Measurements from ENCODE around the gene JPH3.

The JPH3 gene

GRCh38 chr16:87735270-87736007, 133.1 kb downstream of the JPH3 start:
- DNase-seq = no peak
- TF ChIP-seq POLR2A (IDR thresholded peaks at IDR 0.05; ENCODE audit: low read length) (no peak), GATA1 (IDR thresholded peaks at IDR 0.05; ENCODE audit: low read depth, low read length) (no peak)

DNA sequence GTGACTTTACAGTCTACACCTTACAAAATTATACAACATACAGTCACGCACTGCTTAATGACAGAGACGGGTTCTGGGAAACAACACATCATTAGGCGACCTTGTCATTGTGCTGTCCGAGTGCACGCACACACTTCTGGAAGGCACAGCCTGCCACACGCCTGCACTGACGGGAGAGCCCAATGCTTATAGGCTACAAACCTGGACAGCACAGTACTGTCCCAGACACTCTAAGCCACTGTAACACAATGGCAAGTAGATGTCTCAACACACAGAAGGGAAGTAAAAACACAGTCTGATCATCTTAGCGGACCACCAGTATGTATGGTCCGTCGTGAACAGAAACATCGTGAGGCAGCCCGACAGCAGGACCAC, 133.7 kb downstream of the JPH3 start:
- TF ChIP-seq POLR2A (IDR thresholded peaks at IDR 0.05; ENCODE audit: low read length) (no peak), GATA1 (IDR thresholded peaks at IDR 0.05; ENCODE audit: low read depth, low read length) (no peak)
- no peak for DNase-seq

DNA sequence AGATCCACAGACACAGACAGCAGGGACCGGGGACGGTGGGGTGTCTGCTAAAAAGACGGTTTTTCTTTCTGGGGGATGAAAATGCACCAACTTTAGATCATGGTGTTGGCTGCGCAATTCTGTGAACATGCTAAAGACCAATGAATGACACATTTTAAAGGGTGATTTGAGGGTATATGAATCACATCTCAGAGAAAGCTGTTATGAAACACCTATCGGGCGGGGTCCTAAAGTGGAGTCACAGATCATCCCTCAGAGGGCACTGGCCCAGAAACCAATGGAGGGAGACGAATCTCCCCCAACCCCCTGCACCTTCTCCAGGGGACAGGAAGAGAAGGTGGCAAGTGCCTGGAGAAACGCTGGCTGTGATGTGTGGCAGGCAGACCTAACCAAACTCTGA, 137.5 kb downstream of the JPH3 start:
- no peak for TF ChIP-seq POLR2A (IDR thresholded peaks at IDR 0.05; ENCODE audit: low read length)
- TF ChIP-seq GATA1 (IDR thresholded peaks at IDR 0.05; ENCODE audit: low read depth, low read length) = no peak
- no peak for DNase-seq

- TF ChIP-seq GATA1 (IDR thresholded peaks at IDR 0.05; ENCODE audit: low read depth, low read length) (no peak), POLR2A (IDR thresholded peaks at IDR 0.05; ENCODE audit: low read length) (no peak)
- no peak for DNase-seq
Measured at GRCh38 chr16:87740441-87740840, 138.1 kb downstream of the JPH3 start.

- no peak for TF ChIP-seq GATA1 (IDR thresholded peaks at IDR 0.05; ENCODE audit: low read depth, low read length)
- TF ChIP-seq POLR2A (IDR thresholded peaks at IDR 0.05; ENCODE audit: low read length) = no peak
- no peak for DNase-seq
Measured at GRCh38 chr16:87740909-87741424, 138.7 kb downstream of the JPH3 start.

- DNase-seq = no peak
- TF ChIP-seq GATA1 (IDR thresholded peaks at IDR 0.05; ENCODE audit: low read depth, low read length) (no peak), POLR2A (IDR thresholded peaks at IDR 0.05; ENCODE audit: low read length) (no peak)
Measured at GRCh38 chr16:87741700-87742415, 139.6 kb downstream of the JPH3 start.

DNA sequence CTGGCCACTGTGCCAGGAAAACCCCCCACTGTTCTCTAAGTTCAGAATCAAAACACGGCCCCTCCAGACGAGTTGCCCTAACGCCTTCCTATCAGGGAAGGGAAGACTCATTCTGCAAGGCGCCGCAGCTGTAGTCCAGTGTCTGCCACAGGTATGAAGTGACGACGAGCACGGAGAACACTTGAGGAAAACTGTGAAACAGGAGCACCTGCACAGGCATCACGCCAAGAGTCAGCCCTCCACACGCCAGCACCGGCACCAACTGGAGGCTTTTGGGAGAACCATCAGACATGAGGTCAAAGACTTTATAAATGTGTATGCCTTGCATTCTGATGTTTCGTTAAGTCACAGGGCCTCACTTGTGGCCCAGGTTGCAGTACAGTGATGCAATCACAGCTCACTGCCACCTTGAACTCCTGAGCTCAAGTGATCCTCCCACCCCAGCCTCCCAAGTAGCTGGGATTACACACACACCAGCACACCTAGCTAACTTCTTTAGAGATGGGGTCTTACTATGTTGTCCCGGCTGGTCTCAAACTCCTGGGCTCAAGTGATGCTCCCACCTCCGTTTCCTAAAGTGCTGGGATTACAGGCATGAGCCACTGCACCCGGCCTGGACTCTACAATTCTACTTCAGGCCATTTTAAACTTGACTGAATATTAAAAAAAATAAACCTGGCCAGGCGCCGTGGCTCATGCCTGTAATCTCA, 140.6 kb downstream of the JPH3 start:
- no peak for TF ChIP-seq POLR2A (IDR thresholded peaks at IDR 0.05; ENCODE audit: low read length)

DNA sequence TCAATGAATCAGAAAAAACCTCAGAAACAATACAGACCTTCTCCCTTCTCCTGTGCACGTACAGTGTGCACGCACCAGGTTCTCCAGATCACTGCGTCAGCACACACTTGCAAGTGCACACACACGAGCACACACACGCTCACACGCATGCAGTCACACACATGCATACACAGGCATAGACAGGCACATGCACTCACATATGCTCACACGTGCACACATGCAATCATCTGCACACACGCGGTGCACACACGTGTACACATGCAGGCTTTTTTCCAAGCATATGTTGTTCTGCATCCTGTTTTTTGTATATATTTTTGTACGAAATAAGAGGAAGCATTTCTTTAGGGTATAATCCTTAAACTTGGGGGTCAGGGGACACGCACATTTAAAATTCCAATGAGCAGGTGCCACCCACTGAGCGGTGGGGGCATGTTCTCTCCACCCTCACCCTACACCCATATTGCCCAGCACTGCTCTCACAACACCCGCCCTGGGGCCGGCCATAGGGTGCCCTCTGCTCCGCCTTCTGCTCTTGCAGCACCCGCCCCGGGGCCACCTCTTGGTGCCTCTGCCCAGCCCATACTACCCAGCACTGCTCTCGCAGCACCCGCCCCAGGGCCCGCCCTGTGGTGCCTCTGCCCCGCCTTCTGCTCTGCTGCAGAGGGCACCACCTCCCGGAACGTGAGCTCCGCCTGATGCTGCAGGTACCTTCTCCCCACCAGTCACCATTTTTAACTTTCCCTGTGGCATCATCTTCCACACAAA, 142.6 kb downstream of the JPH3 start:
- TF ChIP-seq POLR2A (IDR thresholded peaks at IDR 0.05; ENCODE audit: low read length) (no peak), GATA1 (IDR thresholded peaks at IDR 0.05; ENCODE audit: low read depth, low read length) (no peak)
- DNase-seq = no peak

More for the DNA sequence above, 140.6 kb downstream of the JPH3 start:
- DNase-seq = no peak

DNA sequence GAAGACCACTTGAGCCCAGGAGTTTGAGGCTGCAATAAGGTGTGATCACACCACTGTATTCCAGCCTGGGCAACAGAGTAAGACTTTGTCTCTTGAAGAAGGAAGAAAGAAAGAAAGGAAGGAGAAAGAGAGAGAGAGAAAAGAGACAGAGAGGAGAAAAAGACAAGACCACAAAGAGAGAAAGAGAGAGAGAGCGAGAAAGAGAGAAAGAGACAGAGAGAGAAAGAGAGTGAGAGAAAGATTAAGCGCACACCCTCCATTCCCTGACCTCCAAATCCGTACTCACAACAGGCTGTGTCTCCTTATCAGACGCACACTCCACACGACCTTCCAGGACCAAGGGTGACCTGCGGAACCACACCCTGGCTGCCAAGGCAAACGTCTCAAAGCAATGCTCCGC, 143.9 kb downstream of the JPH3 start:
- TF ChIP-seq GATA1 (IDR thresholded peaks at IDR 0.05; ENCODE audit: low read depth, low read length) = no peak
- no peak for TF ChIP-seq POLR2A (IDR thresholded peaks at IDR 0.05; ENCODE audit: low read length)
- no peak for DNase-seq
